BE2C (cell line): Measurements from ENCODE around the gene ALCAM.

ENCODE experiments used
- DNase-seq: peaks from one replicate; pipeline ENCODE4 v3.0.0-alpha.2; 2020
- H3K27me3 ChIP-seq: fragments of 250-450 bp; sonication (Bioruptor Pico); 2 replicates; pipeline ENCODE4 v1.5.1; 2020; ENCODE audit warnings: mild to moderate bottlenecking
- H3K36me3 ChIP-seq: fragments of 250-450 bp; sonication (Bioruptor Pico); 2 replicates; pipeline ENCODE4 v1.5.1; 2020; ENCODE audit warnings: mild to moderate bottlenecking
- H3K4me1 ChIP-seq: fragments of 250-450 bp; sonication (Bioruptor Pico); 2 replicates; pipeline ENCODE4 v1.5.1; 2020
- H3K4me3 ChIP-seq: 2 replicates; pipeline ENCODE4 v1.5.1; 2011; ENCODE audit warnings: low read depth, low read length
- H3K9me3 ChIP-seq: fragments of 250-450 bp; sonication (Bioruptor Pico); 2 replicates; pipeline ENCODE4 v1.5.1; 2020
- CTCF ChIP-seq: IDR thresholded peaks from 2 replicates; pipeline ENCODE4 v1.5.1; 2012; ENCODE audit warnings: mild to moderate bottlenecking, low read depth, low read length

ALCAM gene

GRCh38 chr3:105473521-105474223 is 107.0 kb downstream of the ALCAM start:
- H3K9me3 ChIP-seq, result no peaks in the 10 kb centered on the region
- H3K36me3 ChIP-seq, result no peaks in the 10 kb centered on the region
- H3K4me1 ChIP-seq, result peaks cover 6% of the 10 kb centered on the region
- DNase-seq, result no peak
- H3K27me3 ChIP-seq, result no peaks in the 10 kb centered on the region
- no peak overlapping the region for H3K4me3 ChIP-seq
- TF ChIP-seq CTCF, result no peak

DNA sequence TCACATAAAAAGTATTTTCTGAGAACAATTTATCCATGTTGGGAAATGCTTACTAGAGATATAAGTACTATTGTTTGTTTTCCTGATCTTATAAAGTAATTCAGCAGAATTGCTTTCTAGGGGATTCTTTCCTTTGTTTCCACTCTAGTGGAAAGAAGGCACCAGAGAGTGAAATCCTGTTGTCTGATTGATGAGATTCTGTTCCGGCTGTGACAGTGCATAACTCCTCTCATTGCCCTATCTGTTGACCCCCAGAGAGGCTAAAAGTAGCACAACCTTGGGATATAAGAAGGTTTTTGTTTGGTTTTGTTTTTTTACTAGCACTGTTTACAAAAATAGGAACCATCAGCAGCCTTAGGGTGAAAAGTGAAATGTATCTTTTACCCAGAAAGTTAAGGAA is 114.1 kb downstream of the ALCAM start:
- no peak for TF ChIP-seq CTCF
- peaks cover 10% of the 10 kb centered on the region for H3K4me1 ChIP-seq
- DNase-seq, result no peak

GRCh38 chr3:105483476-105483875 is 116.8 kb downstream of the ALCAM start:
- Histone ChIP-seq H3K4me1 (peaks cover 10% of the 10 kb centered on the region), H3K36me3 (no peaks in the 10 kb centered on the region), H3K9me3 (no peaks in the 10 kb centered on the region), H3K27me3 (no peaks in the 10 kb centered on the region), H3K4me3 (no peak overlapping the region)
- no peak for TF ChIP-seq CTCF
- DNase-seq, result no peak

More for the DNA sequence above, 114.1 kb downstream of the ALCAM start:
- Histone ChIP-seq H3K4me3 (no peak overlapping the region), H3K9me3 (no peaks in the 10 kb centered on the region), H3K27me3 (no peaks in the 10 kb centered on the region), H3K36me3 (no peaks in the 10 kb centered on the region)

GRCh38 chr3:105490045-105490444 is 123.3 kb downstream of the ALCAM start:
- Histone ChIP-seq H3K9me3 (peaks cover 12% of the 10 kb centered on the region; the same call in 1 of the 2 replicates), H3K4me3 (no peak overlapping the region), H3K4me1 (peaks cover 16% of the 10 kb centered on the region), H3K36me3 (peaks cover 22% of the 10 kb centered on the region), H3K27me3 (no peaks in the 10 kb centered on the region)
- TF ChIP-seq CTCF, result no peak
- DNase-seq, result no peak

DNA sequence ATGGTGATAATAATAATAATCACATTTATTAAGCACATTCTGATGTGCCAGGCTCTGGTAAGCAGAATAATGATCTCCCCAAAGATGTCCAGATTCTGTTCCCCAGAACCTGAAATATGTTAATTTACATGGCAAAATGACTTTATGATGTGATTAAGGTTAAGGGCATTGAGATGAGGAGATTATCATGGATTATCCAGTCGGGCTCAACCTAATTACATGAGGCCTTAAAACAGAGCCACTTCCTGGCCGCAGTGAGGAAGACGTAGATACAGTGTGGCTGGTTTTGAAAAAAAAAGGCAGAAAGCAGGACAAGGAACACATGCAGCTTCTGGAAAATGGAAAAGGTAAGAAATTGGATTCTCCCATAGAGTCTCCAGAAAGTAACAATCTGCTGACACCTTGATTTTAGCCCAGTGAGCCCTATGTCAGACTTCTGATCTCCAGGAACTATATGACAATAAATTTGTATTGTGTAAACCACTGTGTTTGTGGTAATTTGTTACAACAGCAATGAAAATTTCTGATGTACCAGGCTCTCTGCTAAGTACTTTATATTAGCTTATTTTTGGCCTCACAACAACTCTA is 126.7 kb downstream of the ALCAM start:
- Histone ChIP-seq H3K9me3 (peaks cover 12% of the 10 kb centered on the region; the same call in 1 of the 2 replicates), H3K4me3 (no peak overlapping the region), H3K27me3 (no peaks in the 10 kb centered on the region), H3K4me1 (peaks cover 18% of the 10 kb centered on the region), H3K36me3 (peaks cover 22% of the 10 kb centered on the region)
- no peak for TF ChIP-seq CTCF
- DNase-seq, result peak; percentile 46

- Histone ChIP-seq H3K36me3 (peaks cover 22% of the 10 kb centered on the region), H3K9me3 (peaks cover 12% of the 10 kb centered on the region; the same call in 1 of the 2 replicates), H3K4me3 (no peak overlapping the region), H3K27me3 (no peaks in the 10 kb centered on the region), H3K4me1 (peaks cover 28% of the 10 kb centered on the region)
- DNase-seq, result no peak
- TF ChIP-seq CTCF, result no peak
Observed at GRCh38 chr3:105495021-105495420, 128.3 kb downstream of the ALCAM start.
